Erythroblast (primary cell): ENCODE results near the gene TGFBI.

ENCODE experiments used
- GATA1 ChIP-seq: IDR thresholded peaks from 2 replicates; pipeline ENCODE4 v1.6.1; 2011; ENCODE audit warnings: low read depth, mild to moderate bottlenecking, control low read depth, low read length, moderate library complexity
- POLR2A ChIP-seq: IDR thresholded peaks from 2 replicates; pipeline ENCODE4 v1.6.1; 2011; ENCODE audit warnings: mild to moderate bottlenecking, low read length

GRCh38 chr5:135993335-135993879, 35.4 kb upstream of the TGFBI start:
- TF ChIP-seq POLR2A (no peak), GATA1 (no peak)
